Endodermal cell (in vitro differentiated cells): ENCODE results near the gene SLC22A31. TPM values are rescaled to one million over a fixed set of nuclear protein-coding genes. Genes with fewer than 3 reads are reported as not detected.

Experiments
- DNase-seq: peaks from one replicate; pipeline ENCODE4 v3.0.0-alpha.2; 2017
- H3K27ac ChIP-seq: 2 replicates; pipeline ENCODE4 v1.5.1; 2013; ENCODE audit warnings: mild to moderate bottlenecking, low read depth, low read length, moderate library complexity
- H3K27me3 ChIP-seq: 2 replicates; pipeline ENCODE4 v1.6.1; 2013; ENCODE audit warnings: mild to moderate bottlenecking, low read length, moderate library complexity; ENCODE audit not compliant: insufficient read depth, control insufficient read depth, poor library complexity, severe bottlenecking
- H3K36me3 ChIP-seq: 2 replicates; pipeline ENCODE4 v1.7.0; 2013; ENCODE audit warnings: mild to moderate bottlenecking, low read length, moderate library complexity; ENCODE audit not compliant: control insufficient read depth, insufficient read depth
- H3K4me1 ChIP-seq: one replicate; pipeline ENCODE4 v1.7.0; 2013; ENCODE audit warnings: low read length; ENCODE audit not compliant: control insufficient read depth, insufficient read depth
- H3K4me3 ChIP-seq: 2 replicates; pipeline ENCODE4 v1.5.1; 2013; ENCODE audit warnings: mild to moderate bottlenecking, low read length, moderate library complexity
- H3K9ac ChIP-seq: 2 replicates; pipeline ENCODE4 v1.6.1; 2013; ENCODE audit warnings: mild to moderate bottlenecking, low read length, moderate library complexity; ENCODE audit not compliant: poor library complexity, severe bottlenecking; ENCODE audit errors: extremely low read depth
- H3K9me3 ChIP-seq: 2 replicates; pipeline ENCODE4 v1.6.1; 2013; ENCODE audit warnings: mild to moderate bottlenecking, low read length, moderate library complexity; ENCODE audit not compliant: control insufficient read depth
- H3K27ac Mint-ChIP-seq: 2 replicates; pipeline ENCODE4 v1.8.0; 2020; ENCODE audit warnings: mixed read lengths
- H3K27me3 Mint-ChIP-seq: 2 replicates; pipeline ENCODE4 v1.8.0; 2021; ENCODE audit warnings: mild to moderate bottlenecking, mixed read lengths; ENCODE audit not compliant: insufficient read depth
- H3K36me3 Mint-ChIP-seq: 2 replicates; pipeline ENCODE4 v1.8.0; 2020; ENCODE audit warnings: low read depth, mixed read lengths
- H3K4me1 Mint-ChIP-seq: 2 replicates; pipeline ENCODE4 v1.8.0; 2020; ENCODE audit warnings: mixed read lengths
- H3K4me3 Mint-ChIP-seq: 2 replicates; pipeline ENCODE4 v1.8.0; 2020; ENCODE audit warnings: mild to moderate bottlenecking, moderate library complexity, mixed read lengths
- H3K9me3 Mint-ChIP-seq: 2 replicates; pipeline ENCODE4 v1.8.0; 2020; ENCODE audit warnings: mild to moderate bottlenecking, mixed read lengths
- CTCF ChIP-seq: fragments of 200-600 bp; sonication (generic); conservative IDR thresholded peaks from 2 replicates; pipeline ENCODE4 v1.5.0; 2021; ENCODE audit warnings: antibody characterized with exemption, mild to moderate bottlenecking
- WGBS, 2 experiments: methylation state at CpG; one replicate each; pipeline versions ENCODE4 v1.1.5 to v1.1.7; 2013; ENCODE audit warnings: missing lambda C conversion rate in 2 of 2, mixed read lengths in 1 of 2; ENCODE audit not compliant: insufficient coverage in 1 of 2, insufficient read length in 1 of 2; 5-methylcytosine and 5-hydroxymethylcytosine counted together
- total RNA-seq, 2 donors: library from RNA; stranded (reverse); fragmentation: NEBNext Ultra II Directional in 1 of 2; extraction: Animal tissue kit (Norgen Biotek cat#: 25700) in 1 of 2; gene quantifications; 2 replicates in 1 of 2; 3 replicates in 1 of 2; pipeline ENCODE4 v1.2.1, GENCODE V29; 2021

Gene SLC22A31
- total RNA-seq, 2 donors from 2014 or later: 9.7 to 33.9 TPM

- Mint-ChIP-seq H3K4me1 (no peaks in the 10 kb centered on the region), H3K27ac (no peak overlapping the region), H3K27me3 (peaks cover 14% of the 10 kb centered on the region)
Observed at GRCh38 chr16:89184933-89185794, 15.2 kb downstream of the SLC22A31 start.

GRCh38 chr16:89184677-89184932 lies 15.7 kb downstream of the SLC22A31 start:
- no peak overlapping the region for H3K27ac Mint-ChIP-seq
- no peaks in the 10 kb centered on the region for H3K36me3 Mint-ChIP-seq
- 86 to 89% methylated on average over 8 to 9 of the region's 9 CpGs for WGBS, 2 experiments

More at GRCh38 chr16:89184933-89185794, 15.2 kb downstream of the SLC22A31 start:
- Mint-ChIP-seq H3K36me3 (no peaks in the 10 kb centered on the region), H3K9me3 (no peaks in the 10 kb centered on the region), H3K4me3 (no peak overlapping the region)
- H3K9me3 ChIP-seq: no peaks in the 10 kb centered on the region
- no peak overlapping the region for H3K27ac ChIP-seq
- H3K9ac ChIP-seq: no peak overlapping the region
- H3K4me1 ChIP-seq: no peaks in the 10 kb centered on the region
- no peak overlapping the region for H3K4me3 ChIP-seq
- WGBS, 2 experiments: 89 to 94% methylated on average over 30 to 48 of the region's 48 CpGs
- H3K36me3 ChIP-seq: no peaks in the 10 kb centered on the region
- DNase-seq: peak; percentile 56
- TF ChIP-seq CTCF: no peak
- H3K27me3 ChIP-seq: peaks cover 16% of the 10 kb centered on the region

GRCh38 chr16:89183975-89184676 lies 16.2 kb downstream of the SLC22A31 start:
- Histone ChIP-seq H3K27ac (no peak overlapping the region), H3K9me3 (no peaks in the 10 kb centered on the region), H3K9ac (no peak overlapping the region), H3K4me3 (no peak overlapping the region), H3K4me1 (no peaks in the 10 kb centered on the region), H3K27me3 (peaks cover 5% of the 10 kb centered on the region), H3K36me3 (no peaks in the 10 kb centered on the region)
- no peak for DNase-seq
- H3K4me1 Mint-ChIP-seq: no peaks in the 10 kb centered on the region
- peaks cover 9% of the 10 kb centered on the region for H3K27me3 Mint-ChIP-seq
- no peaks in the 10 kb centered on the region for H3K36me3 Mint-ChIP-seq
- WGBS, 2 experiments: 86 to 87% methylated on average over 18 to 26 of the region's 26 CpGs
- TF ChIP-seq CTCF: no peak
- no peak overlapping the region for H3K4me3 Mint-ChIP-seq
- no peaks in the 10 kb centered on the region for H3K9me3 Mint-ChIP-seq
- H3K27ac Mint-ChIP-seq: no peak overlapping the region

More at GRCh38 chr16:89184677-89184932, 15.7 kb downstream of the SLC22A31 start:
- H3K4me3 ChIP-seq: no peak overlapping the region
- H3K4me1 Mint-ChIP-seq: no peaks in the 10 kb centered on the region
- H3K27me3 Mint-ChIP-seq: peaks cover 9% of the 10 kb centered on the region
- H3K9me3 Mint-ChIP-seq: no peaks in the 10 kb centered on the region
- H3K27me3 ChIP-seq: peaks cover 10% of the 10 kb centered on the region
- no peaks in the 10 kb centered on the region for H3K9me3 ChIP-seq
- no peak for DNase-seq
- H3K4me3 Mint-ChIP-seq: no peak overlapping the region
- no peak overlapping the region for H3K27ac ChIP-seq
- H3K9ac ChIP-seq: no peak overlapping the region
- no peaks in the 10 kb centered on the region for H3K4me1 ChIP-seq
- TF ChIP-seq CTCF: no peak
- no peaks in the 10 kb centered on the region for H3K36me3 ChIP-seq
